NCI-H2107 treated with DMSO at 0.1 percent for 48 hours (cell line): ENCODE measurements around the gene THSD4.
A peak's percentile ranks its signal among the peaks of the same experiment; 100 is the strongest.

ENCODE experiments used
- DNase-seq: peaks from one replicate; lab custom pipeline; 2025; ENCODE audit not compliant: unreplicated experiment; lab: John Stamatoyannopoulos, UW

THSD4 gene

DNA sequence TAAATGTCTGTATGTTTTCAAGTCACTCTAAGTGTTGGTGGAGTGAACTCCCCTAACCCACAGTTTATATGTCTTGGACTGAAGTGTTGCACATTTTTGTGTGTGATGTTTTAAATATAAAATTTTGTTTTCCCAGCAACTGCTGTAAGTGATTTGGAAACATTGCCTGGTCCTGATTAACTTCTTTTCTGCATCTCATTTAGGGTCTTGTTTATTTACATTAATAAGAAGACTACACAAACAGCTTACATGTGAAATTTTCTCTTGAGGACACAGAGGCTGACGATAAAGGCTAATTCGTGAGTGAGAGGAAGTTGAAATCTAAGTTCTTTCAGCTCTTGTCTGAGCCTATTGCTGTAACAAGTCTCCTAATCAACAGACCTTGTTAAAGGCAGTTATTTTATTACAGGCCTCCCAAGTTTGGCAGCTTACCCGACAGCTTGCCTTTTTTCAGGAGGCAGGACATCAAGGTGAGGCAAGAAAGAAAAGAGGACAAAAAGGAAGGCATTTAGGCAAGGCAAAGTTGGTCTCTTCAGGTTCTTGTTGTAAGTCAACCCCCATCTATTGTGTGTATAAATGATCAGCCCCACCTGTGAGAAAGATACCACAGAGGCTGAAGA is 517.4 kb downstream of the THSD4 start:
- DNase-seq = no peak

DNA sequence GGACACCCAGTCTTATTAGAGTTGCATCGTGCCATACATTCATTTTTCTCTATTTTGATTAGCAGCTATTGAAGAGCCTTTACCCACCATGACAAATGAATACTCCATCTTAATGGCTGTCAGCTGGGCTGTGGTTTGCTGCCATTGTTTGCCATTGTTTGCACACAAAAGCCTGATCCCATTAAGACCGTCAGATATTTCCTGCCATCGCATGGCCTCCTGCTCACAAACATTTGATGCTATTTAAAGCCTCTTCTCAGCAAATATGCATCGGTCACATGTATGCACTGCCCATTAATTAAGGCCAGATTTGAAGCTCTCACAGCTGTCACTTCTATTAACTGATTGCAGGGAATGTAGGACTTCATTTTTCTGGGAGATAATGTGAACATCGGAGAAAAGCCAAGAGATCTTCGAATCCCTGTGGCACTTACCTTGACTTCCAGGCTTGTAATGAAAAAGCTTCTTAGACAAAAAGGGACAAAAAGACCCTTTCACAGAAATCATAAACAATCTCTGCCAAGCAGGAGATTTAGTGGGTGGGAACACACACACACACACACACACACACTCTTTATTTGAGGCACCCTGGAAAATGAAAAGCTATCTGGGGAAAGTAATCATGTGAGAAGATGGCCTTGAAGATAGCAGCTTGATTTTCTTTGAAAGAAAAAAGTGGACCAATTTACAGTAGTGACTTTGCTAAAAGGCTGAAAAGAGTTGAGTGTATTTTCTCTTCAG is 519.7 kb downstream of the THSD4 start:
- DNase-seq = peak; percentile 50

DNA sequence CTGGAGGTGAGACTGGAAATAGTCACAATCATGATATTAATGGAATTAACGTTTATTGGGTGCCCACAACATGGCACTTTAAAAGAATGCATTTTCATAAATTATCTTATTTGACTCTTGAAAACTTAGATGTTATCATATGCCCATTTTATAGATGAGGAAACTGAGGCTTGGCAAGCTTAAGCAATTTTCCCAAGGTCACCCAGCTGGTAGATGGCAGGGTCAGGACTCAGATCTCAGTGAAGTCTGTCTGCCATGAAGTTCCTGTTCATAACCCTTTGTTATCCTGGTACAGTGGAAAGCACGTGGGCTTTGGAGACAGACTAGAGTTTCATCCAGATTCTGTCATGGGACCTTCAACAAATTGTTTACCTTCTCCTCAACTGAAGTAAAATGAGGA is 520.5 kb downstream of the THSD4 start:
- no peak for DNase-seq

DNA sequence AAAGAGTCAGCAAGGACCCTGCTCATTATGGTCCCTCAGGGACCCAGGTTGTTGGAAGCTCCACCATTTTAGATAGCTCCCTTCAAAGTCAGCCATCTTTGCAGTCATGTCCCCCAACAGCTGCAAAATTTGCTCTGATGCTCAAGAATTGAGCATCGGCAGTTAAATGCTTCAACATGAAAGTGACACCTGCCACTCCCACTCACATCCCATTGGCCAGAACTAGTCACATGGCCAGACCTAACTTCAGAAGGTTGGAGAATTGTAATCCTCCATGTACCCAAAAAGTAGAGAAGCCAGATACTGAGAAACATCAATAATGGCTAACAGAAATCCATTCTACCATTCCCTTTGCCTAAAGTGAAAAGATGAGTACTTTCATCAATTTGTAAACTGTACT is 523.6 kb downstream of the THSD4 start:
- no peak for DNase-seq

GRCh38 chr15:71639471-71639870 is 524.2 kb downstream of the THSD4 start:
- no peak for DNase-seq

- no peak for DNase-seq
Observed at GRCh38 chr15:71643918-71644317, 528.6 kb downstream of the THSD4 start.

DNA sequence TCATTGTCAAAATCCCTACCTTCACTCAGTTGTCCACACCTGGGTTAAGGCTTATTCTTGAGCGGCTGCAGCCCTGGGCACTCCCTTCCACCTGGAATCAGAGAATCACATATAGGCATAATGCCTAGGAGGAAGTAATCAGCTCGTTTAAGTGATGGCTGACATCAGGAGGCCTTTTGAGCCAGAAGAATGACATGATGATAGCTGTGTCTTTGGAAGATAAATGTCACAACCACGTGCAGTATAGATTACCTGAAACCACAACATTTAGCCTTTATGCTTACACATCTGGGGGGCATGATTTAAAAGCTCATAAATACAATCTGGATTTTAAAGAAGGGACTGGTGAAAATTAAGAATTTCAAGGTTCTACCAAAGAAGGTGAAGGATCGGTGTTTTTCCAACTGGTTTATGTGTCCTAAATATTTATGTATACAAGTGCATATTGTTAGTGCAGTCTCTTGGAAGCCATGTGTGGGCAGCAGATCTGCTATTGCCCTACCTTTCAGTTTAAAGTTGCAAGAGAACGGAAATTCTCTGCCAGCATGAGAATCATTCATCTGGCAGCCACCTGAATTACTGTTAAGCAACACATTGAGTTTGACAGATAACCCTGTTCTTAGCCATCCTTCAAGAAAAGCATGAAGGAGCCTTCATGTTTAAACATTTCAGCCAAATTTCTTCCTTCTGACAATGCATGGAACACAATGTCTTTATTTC is 531.7 kb downstream of the THSD4 start:
- DNase-seq = no peak

- DNase-seq = no peak
Observed at GRCh38 chr15:71647487-71647808, 532.2 kb downstream of the THSD4 start.

- no peak for DNase-seq
Observed at GRCh38 chr15:71648095-71648494, 532.8 kb downstream of the THSD4 start.

DNA sequence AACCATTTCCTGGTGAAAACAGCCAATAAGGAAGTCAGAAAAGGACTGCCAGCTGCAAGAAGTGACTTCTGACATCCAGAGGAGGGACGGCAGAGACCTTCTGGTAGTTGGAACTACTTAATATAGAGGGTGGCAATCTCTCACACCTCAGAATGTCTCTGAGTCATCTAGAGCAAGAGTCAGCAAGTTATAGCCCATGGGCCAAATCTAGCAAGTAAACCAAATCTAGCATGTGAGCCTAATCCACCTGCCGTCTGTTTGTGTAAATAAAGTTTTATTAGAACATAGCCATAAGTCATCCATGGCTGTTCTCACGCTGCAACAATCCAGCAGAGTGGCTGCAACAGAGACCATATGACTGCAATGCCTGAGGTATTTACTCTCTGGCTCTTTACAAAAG is 534.6 kb downstream of the THSD4 start:
- no peak for DNase-seq

- DNase-seq = no peak
Observed at GRCh38 chr15:71650603-71651002, 535.3 kb downstream of the THSD4 start.

DNA sequence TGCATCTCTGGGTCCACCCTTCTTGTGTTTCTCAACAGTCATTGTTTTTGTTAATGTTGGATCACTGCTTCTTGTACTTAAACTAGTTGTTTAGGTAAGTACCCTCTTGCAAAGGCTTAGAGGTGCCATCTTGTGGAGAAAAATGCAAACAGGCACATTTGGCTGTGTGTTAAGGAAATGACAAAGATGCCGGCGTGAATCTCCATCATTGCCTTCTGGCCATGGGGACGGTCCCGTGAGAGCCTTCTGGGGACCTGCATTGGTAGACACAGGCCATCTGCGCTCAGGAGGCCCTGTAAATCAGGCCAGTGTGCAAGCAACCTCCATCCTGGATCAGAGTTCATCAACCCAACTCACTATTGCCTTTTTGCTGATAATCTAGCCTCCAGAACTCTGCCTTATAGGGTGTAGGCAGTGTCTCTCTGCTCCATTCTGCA is 536.5 kb downstream of the THSD4 start:
- DNase-seq = peak; percentile 19

DNA sequence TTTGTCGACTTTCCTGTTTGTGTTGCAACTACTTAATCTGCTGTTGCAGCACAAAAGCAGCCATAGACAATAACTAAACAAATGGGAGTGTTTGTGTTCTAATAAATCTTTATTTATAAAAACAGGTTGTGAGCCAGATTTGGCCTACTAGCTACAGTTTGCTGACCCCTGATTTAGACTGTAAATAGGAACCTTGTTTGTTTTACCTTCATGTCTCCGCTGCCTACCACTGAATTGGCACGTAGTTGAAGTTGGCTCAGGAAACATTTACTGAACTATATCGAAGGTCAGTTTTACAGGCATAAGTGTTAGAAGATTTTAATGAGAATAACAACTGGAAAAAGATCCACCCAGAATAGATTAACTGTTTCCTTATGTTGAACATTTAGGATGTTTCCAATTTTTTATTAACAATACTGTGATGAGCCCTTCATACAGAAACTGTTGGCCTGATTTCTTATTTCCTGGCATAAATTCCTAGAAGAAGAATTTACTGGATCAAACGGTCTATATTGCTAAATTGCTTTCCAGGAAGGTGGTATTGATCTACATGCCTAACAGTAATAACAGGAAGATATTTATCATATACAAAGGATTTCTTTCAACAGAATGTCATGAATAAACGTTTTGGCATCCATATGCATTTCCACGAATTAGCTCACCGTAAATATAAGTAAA is 538.9 kb downstream of the THSD4 start:
- no peak for DNase-seq

GRCh38 chr15:71654720-71655174 is 539.5 kb downstream of the THSD4 start:
- no peak for DNase-seq

DNA sequence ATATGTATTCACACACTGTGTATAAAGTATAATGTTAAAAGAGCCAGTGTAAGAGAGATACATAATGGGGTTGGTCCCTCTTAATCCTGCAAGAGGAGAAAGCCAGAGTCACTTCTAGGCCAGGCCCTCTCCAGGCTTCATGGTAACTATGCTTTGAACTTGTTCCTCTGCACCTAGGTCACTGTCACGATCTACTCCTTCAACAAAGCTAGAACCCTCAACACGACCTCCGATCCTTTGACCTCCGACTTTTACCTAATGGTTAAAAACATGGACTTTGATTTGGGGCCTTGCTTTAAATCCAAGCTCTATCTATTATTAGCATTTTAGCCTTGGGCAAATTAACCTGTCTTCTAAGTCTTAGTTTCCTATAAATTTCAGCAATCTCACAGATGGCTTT is 541.2 kb downstream of the THSD4 start:
- DNase-seq = no peak

GRCh38 chr15:71657141-71657540 is 541.9 kb downstream of the THSD4 start:
- no peak for DNase-seq

DNA sequence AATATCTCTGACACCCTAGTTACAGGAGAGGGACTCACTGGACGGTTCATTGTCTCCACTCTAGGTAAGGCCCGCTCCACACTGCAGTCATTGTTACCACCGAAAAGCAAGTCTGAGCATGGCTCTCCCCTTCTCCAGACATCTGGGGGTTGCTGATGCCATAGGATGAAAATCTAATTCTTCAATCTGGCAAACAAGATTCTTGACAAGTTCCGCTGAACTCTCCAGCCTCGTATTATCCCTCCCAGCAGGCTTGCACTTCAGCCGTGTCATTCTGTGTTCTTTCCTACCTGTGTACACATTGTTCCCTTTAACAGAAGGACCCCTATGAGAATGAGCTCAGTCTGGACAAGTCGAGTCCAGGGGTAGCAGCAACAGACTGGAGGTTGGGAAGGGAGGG is 542.8 kb downstream of the THSD4 start:
- DNase-seq = no peak

- no peak for DNase-seq
Observed at GRCh38 chr15:71658827-71659729, 543.8 kb downstream of the THSD4 start.

GRCh38 chr15:71659730-71660067 is 544.4 kb downstream of the THSD4 start:
- no peak for DNase-seq

GRCh38 chr15:71660501-71660900 is 545.2 kb downstream of the THSD4 start:
- DNase-seq = no peak

DNA sequence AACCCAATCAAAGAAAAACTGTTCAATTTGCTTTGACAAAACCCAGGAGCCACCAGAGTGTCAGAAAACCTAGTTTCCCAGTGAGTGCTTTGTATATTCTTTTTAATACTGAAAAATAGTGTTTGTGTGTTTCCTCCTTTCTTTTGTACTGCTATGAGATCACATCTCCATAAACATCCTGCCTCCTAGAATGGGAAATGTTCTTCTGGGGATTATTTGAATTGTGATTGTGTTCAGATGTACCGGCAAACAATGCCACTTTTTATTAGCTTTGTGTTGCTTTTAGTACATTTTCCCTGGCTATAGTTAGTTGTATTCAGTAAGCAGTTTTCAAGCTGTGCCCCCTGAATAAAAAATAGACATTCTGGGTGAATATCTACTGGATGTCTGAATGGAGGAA is 547.0 kb downstream of the THSD4 start:
- no peak for DNase-seq
